Nephron progenitor cell (in vitro differentiated cells): ENCODE results near the gene HIPK3.

Source experiments
- DNase-seq: peaks from one replicate; pipeline ENCODE4 v3.0.0; 2021
- H3K27ac Mint-ChIP-seq: 2 replicates; pipeline ENCODE4 v1.8.0; 2021; ENCODE audit warnings: mild to moderate bottlenecking, moderate library complexity, mixed read lengths
- H3K27me3 Mint-ChIP-seq: 2 replicates; pipeline ENCODE4 v1.8.0; 2021; ENCODE audit warnings: mild to moderate bottlenecking, low read depth, mixed read lengths; ENCODE audit not compliant: poor library complexity
- H3K36me3 Mint-ChIP-seq: 2 replicates; pipeline ENCODE4 v1.8.0; 2021; ENCODE audit warnings: low read depth, mixed read lengths
- H3K4me1 Mint-ChIP-seq: 2 replicates; pipeline ENCODE4 v1.8.0; 2021; ENCODE audit warnings: mixed read lengths
- H3K4me3 Mint-ChIP-seq: 2 replicates; pipeline ENCODE4 v1.8.0; 2021; ENCODE audit warnings: mild to moderate bottlenecking, moderate library complexity, mixed read lengths
- H3K9me3 Mint-ChIP-seq: 2 replicates; pipeline ENCODE4 v1.8.0; 2021; ENCODE audit warnings: mild to moderate bottlenecking, moderate library complexity, mixed read lengths
- TF ChIP-seq, protein P1 (sequence below): fragments of 200-600 bp; sonication (generic); IDR thresholded peaks from 2 replicates; pipeline ENCODE4 v1.5.0; 2021; ENCODE audit warnings: antibody characterized with exemption

The HIPK3 gene

DNA sequence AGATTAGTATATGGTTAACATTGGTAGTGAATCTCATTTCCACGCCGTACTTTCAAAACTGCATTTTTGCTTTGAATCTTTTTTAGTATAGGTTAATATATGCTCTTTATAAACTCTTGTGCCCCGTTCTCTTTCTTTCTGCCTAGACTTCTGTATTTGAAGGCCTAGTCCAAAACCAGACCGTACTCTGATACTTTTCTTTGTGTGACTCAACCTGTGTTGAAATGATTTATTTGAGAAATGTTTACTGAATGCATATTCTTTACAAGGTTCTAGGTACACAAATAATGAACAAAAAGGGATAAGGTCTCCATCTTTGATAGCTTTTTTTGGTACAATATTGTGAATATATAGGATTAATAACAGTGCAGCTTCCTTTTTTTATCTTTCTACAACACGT lies 68.3 kb downstream of the HIPK3 start:
- TF ChIP-seq, protein P1, sequence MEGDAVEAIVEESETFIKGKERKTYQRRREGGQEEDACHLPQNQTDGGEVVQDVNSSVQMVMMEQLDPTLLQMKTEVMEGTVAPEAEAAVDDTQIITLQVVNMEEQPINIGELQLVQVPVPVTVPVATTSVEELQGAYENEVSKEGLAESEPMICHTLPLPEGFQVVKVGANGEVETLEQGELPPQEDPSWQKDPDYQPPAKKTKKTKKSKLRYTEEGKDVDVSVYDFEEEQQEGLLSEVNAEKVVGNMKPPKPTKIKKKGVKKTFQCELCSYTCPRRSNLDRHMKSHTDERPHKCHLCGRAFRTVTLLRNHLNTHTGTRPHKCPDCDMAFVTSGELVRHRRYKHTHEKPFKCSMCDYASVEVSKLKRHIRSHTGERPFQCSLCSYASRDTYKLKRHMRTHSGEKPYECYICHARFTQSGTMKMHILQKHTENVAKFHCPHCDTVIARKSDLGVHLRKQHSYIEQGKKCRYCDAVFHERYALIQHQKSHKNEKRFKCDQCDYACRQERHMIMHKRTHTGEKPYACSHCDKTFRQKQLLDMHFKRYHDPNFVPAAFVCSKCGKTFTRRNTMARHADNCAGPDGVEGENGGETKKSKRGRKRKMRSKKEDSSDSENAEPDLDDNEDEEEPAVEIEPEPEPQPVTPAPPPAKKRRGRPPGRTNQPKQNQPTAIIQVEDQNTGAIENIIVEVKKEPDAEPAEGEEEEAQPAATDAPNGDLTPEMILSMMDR: no peak
- H3K36me3 Mint-ChIP-seq: no peaks in the 10 kb centered on the region
- DNase-seq: no peak
- H3K4me1 Mint-ChIP-seq: peaks cover 15% of the 10 kb centered on the region
- H3K27ac Mint-ChIP-seq: no peak overlapping the region
- no peaks in the 10 kb centered on the region for H3K9me3 Mint-ChIP-seq
- H3K4me3 Mint-ChIP-seq: no peak overlapping the region
- H3K27me3 Mint-ChIP-seq: peaks cover 3% of the 10 kb centered on the region

DNA sequence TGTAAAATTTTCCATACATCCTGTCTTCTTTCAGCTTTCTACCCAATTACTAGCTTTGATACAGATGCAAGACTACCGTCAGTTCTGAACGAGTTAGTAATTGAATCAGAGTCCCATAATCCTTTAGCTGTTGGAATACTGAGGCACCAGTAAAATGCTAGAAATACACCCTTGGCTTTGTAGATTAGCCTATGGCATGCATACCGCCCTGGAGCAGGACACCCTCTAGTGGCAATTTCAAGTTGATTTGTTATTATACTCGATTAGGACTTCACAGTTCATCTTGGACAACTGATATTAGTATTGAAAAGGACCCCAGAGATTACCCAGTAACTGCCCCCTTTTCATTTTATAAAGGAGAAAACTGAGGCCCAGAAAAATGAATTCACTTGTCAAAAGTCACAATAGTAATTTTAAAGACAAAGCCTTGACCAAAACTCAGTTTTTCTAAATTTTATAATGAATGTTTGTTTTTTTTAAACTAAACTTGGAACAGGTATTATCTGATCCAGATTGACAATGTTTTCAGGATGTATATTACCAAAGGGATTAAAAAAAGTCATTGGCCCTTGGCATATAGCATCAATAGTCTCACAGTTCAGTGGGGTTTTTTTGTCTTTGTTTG lies 72.6 kb downstream of the HIPK3 start:
- TF ChIP-seq, protein P1: peak; percentile 57
- peaks cover 5% of the 10 kb centered on the region for H3K4me1 Mint-ChIP-seq
- no peak overlapping the region for H3K27ac Mint-ChIP-seq
- H3K9me3 Mint-ChIP-seq: no peaks in the 10 kb centered on the region
- no peaks in the 10 kb centered on the region for H3K36me3 Mint-ChIP-seq
- H3K4me3 Mint-ChIP-seq: no peak overlapping the region
- H3K27me3 Mint-ChIP-seq: peaks cover under 1% of the 10 kb centered on the region
- DNase-seq: peak; percentile 16

GRCh38 chr11:33333816-33334215 lies 76.6 kb downstream of the HIPK3 start:
- DNase-seq: no peak
- no peaks in the 10 kb centered on the region for H3K27me3 Mint-ChIP-seq
- H3K4me3 Mint-ChIP-seq: no peak overlapping the region
- no peak overlapping the region for H3K27ac Mint-ChIP-seq
- TF ChIP-seq, protein P1: no peak
- H3K9me3 Mint-ChIP-seq: no peaks in the 10 kb centered on the region
- peaks cover 3% of the 10 kb centered on the region for H3K4me1 Mint-ChIP-seq
- no peaks in the 10 kb centered on the region for H3K36me3 Mint-ChIP-seq

DNA sequence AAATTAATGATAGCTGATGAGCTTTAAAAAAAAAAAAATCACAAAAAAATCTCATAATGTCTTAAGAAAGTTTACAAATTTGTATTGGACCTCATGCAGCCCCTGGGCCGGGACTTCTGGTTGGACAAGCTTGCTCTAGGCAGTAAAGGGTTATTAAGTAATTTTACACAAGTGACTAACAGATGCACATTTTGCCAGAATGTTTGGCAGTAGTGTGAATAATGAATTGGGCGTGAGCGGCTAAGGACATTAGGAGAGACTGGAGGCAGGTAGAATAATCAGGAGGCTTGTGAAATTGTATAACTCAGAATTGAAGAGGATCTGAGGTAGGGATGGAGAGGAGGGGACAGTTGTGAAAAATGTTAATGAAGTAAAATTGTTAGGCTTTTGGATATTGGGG lies 77.4 kb downstream of the HIPK3 start:
- DNase-seq: no peak
- H3K4me3 Mint-ChIP-seq: no peak overlapping the region
- H3K36me3 Mint-ChIP-seq: peaks cover 6% of the 10 kb centered on the region
- peaks cover 2% of the 10 kb centered on the region for H3K4me1 Mint-ChIP-seq
- H3K27ac Mint-ChIP-seq: no peak overlapping the region
- H3K27me3 Mint-ChIP-seq: no peaks in the 10 kb centered on the region
- H3K9me3 Mint-ChIP-seq: no peaks in the 10 kb centered on the region
- TF ChIP-seq, protein P1: no peak

DNA sequence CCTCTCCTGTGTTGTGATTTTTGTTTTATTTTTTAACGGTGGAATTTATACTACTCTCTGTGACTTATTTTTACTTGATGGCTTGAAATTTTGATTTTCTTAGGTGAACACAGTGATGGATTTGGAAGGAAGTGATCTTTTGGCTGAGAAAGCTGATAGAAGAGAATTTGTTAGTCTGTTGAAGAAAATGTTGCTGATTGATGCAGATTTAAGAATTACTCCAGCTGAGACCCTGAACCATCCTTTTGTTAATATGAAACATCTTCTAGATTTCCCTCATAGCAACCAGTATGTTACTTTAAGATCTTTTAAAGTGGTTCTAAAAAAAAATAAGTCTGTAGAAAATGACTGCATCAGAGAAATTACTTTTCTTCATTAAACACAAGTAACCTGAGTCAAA lies 82.1 kb downstream of the HIPK3 start:
- TF ChIP-seq, protein P1: no peak
- H3K4me3 Mint-ChIP-seq: no peak overlapping the region
- H3K27me3 Mint-ChIP-seq: no peaks in the 10 kb centered on the region
- DNase-seq: no peak
- no peaks in the 10 kb centered on the region for H3K9me3 Mint-ChIP-seq
- H3K27ac Mint-ChIP-seq: peak overlapping the region; percentile 2
- peaks cover 28% of the 10 kb centered on the region for H3K36me3 Mint-ChIP-seq
- no peaks in the 10 kb centered on the region for H3K4me1 Mint-ChIP-seq

DNA sequence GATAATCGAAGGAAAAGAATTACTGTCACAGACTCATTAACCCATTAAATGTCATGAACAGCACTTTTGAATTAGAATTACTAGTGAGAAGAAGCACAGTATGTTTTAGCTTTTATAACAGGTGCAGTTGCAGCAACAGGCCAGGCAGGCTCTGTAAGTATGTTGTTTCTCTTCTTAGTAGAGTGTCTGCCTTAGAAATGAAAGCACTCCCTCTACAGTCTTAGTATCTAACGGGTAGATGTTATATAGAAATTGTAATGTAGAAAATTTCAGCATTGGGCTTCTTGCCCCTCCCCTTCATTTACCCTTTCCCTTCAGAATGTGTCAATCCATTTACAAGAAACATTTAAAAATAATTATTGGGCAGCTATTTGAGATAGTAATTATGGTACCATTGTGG lies 87.4 kb downstream of the HIPK3 start:
- Mint-ChIP-seq H3K27ac (no peak overlapping the region), H3K9me3 (no peaks in the 10 kb centered on the region), H3K4me1 (no peaks in the 10 kb centered on the region), H3K36me3 (peaks cover 31% of the 10 kb centered on the region), H3K27me3 (no peaks in the 10 kb centered on the region), H3K4me3 (no peak overlapping the region)
- TF ChIP-seq, protein P1: no peak
- DNase-seq: no peak
